GM21529 (cell line): ENCODE measurements around the gene OTP.

Source experiments
- ATAC-seq: cut with Tn5 transposase; IDR thresholded peaks from one replicate; pipeline ENCODE4 v1.9.1; 2021; ENCODE audit not compliant: unreplicated experiment

OTP gene

GRCh38 chr5:77640589-77641396, 2.3 kb upstream of the OTP start:
- ATAC-seq, result no peak

GRCh38 chr5:77638763-77639671, 504 bp upstream of the OTP start:
- ATAC-seq, result no peak

GRCh38 chr5:77637170-77637997, 1.1 kb downstream of the OTP start:
- ATAC-seq, result no peak

GRCh38 chr5:77636641-77637169, 1.8 kb downstream of the OTP start:
- no peak for ATAC-seq

GRCh38 chr5:77635917-77636640, 2.4 kb downstream of the OTP start:
- ATAC-seq, result no peak

- no peak for ATAC-seq
Observed at GRCh38 chr5:77635067-77635916, 3.2 kb downstream of the OTP start.

GRCh38 chr5:77633709-77634108, 4.8 kb downstream of the OTP start:
- ATAC-seq, result no peak

- ATAC-seq, result no peak
Observed at GRCh38 chr5:77633207-77633675, 5.3 kb downstream of the OTP start.

GRCh38 chr5:77632526-77633206, 5.8 kb downstream of the OTP start:
- no peak for ATAC-seq

- peak; percentile 88 for ATAC-seq
Observed at GRCh38 chr5:77630114-77630680, 8.3 kb downstream of the OTP start.

GRCh38 chr5:77629509-77630113, 8.9 kb downstream of the OTP start:
- ATAC-seq, result no peak

GRCh38 chr5:77628840-77629508, 9.5 kb downstream of the OTP start:
- ATAC-seq, result no peak

- ATAC-seq, result no peak
Observed at GRCh38 chr5:77627869-77628674, 10.4 kb downstream of the OTP start.

GRCh38 chr5:77623203-77623740, 15.2 kb downstream of the OTP start:
- no peak for ATAC-seq

- no peak for ATAC-seq
Observed at GRCh38 chr5:77621440-77621839, 17.1 kb downstream of the OTP start.

GRCh38 chr5:77620405-77620804, 18.1 kb downstream of the OTP start:
- ATAC-seq, result no peak
